Suprapubic skin (tissue), 4 donors: ENCODE results near the gene PXT1. TPM values are rescaled to one million over a fixed set of nuclear protein-coding genes. Genes with fewer than 3 reads are reported as not detected.
A peak's percentile ranks its signal among the peaks of the same experiment; 100 is the strongest.

Experiments
- DNase-seq, 2 donors: peaks; one replicate each; pipeline ENCODE4 v3.0.0-alpha.2; 2019; ENCODE audit warnings: low spot score in 2 of 2
- H3K27ac ChIP-seq: fragments of 200-600 bp; sonication (generic); one replicate; pipeline ENCODE4 v1.5.1; 2019
- H3K27me3 ChIP-seq: fragments of 200-600 bp; sonication (generic); one replicate; pipeline ENCODE4 v1.5.1; 2019
- H3K36me3 ChIP-seq: fragments of 200-600 bp; sonication (generic); one replicate; pipeline ENCODE4 v1.5.1; 2019
- H3K4me1 ChIP-seq: fragments of 200-600 bp; sonication (generic); one replicate; pipeline ENCODE4 v1.5.1; 2019
- H3K4me3 ChIP-seq: fragments of 200-600 bp; sonication (generic); one replicate; pipeline ENCODE4 v1.5.1; 2019; ENCODE audit warnings: mild to moderate bottlenecking
- H3K9me3 ChIP-seq: fragments of 200-600 bp; sonication (generic); one replicate; pipeline ENCODE4 v1.5.1; 2019
- CTCF ChIP-seq, 2 donors: fragments of 200-600 bp in 1 of 2; fragments of 450-650 bp in 1 of 2; sonication (generic) in 1 of 2; IDR thresholded peaks; one replicate each; pipeline ENCODE4 v1.5.1; 2016 to 2019; ENCODE audit warnings: antibody characterized with exemption in 2 of 2, mild to moderate bottlenecking in 1 of 2, moderate library complexity in 1 of 2
- EP300 ChIP-seq: sonication (generic); formaldehyde crosslinking; IDR thresholded peaks from one replicate; pipeline ENCODE4 v1.6.1; 2017; ENCODE audit warnings: antibody characterized with exemption
- POLR2A ChIP-seq, 2 donors: fragments of 450-650 bp; IDR thresholded peaks; one replicate each; pipeline ENCODE4 v1.6.1; 2017; ENCODE audit warnings: antibody characterized with exemption in 2 of 2, mild to moderate bottlenecking in 2 of 2, moderate library complexity in 2 of 2
- POLR2AphosphoS5 ChIP-seq, 3 donors: sonication (generic); formaldehyde crosslinking; IDR thresholded peaks; one replicate each; pipeline ENCODE4 v1.6.1; 2017; ENCODE audit warnings: antibody characterized with exemption in 3 of 3
- WGBS: methylation state at CpG from one replicate; pipeline ENCODE4 v1.1.5; 2018; 5-methylcytosine and 5-hydroxymethylcytosine counted together
- total RNA-seq, 4 donors: library from RNA; depleted of rRNA; stranded (reverse); fragments of >200 nt; gene quantifications; one replicate each; pipeline ENCODE4 v1.1.0, GENCODE V29; 2016

The PXT1 gene
- total RNA-seq, 4 donors from 2014 or later = not detected

DNA sequence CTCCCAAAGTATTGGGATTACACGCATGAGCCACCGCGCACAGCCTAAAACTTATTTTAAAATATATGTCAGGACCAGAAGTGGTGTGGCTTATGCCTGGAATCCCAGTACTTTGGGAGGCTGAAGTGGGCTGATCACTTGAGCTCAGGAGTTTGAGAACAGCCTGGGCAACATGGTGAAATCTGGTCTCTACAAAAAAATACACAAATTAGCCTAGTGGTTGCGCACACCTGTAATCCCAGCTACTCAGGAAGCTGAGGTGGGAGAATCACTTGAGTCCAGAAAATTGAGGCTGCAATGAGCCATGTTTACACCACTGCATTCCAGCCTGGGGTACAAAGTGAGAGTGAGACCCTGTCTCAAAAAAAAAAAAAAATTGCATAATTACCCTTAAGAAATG lies 13.7 kb downstream of the PXT1 start:
- Histone ChIP-seq H3K27me3 (no peaks in the 10 kb centered on the region), H3K27ac (no peak overlapping the region), H3K4me1 (no peaks in the 10 kb centered on the region), H3K36me3 (no peaks in the 10 kb centered on the region), H3K9me3 (no peaks in the 10 kb centered on the region), H3K4me3 (no peak overlapping the region)
- 65% methylated on average over 4 of the region's 4 CpGs for WGBS
- DNase-seq = no peak
- TF ChIP-seq CTCF (IDR thresholded peaks at IDR 0.05) = no peak
- no peak for TF ChIP-seq EP300
- no peak for TF ChIP-seq POLR2A (IDR thresholded peaks at IDR 0.05)
- no peak for TF ChIP-seq POLR2AphosphoS5 (IDR thresholded peaks at IDR 0.05)

GRCh38 chr6:36426622-36427021 lies 16.0 kb downstream of the PXT1 start:
- 82% methylated on average over 3 of the region's 3 CpGs for WGBS
- TF ChIP-seq POLR2AphosphoS5 (IDR thresholded peaks at IDR 0.05) (no peak), EP300 (no peak), POLR2A (IDR thresholded peaks at IDR 0.05) (no peak), CTCF (IDR thresholded peaks at IDR 0.05) (no peak)
- H3K9me3 ChIP-seq = no peaks in the 10 kb centered on the region
- DNase-seq = no peak
- peaks cover 11% of the 10 kb centered on the region for H3K4me1 ChIP-seq
- no peak overlapping the region for H3K27ac ChIP-seq
- H3K27me3 ChIP-seq = no peaks in the 10 kb centered on the region
- no peaks in the 10 kb centered on the region for H3K36me3 ChIP-seq
- H3K4me3 ChIP-seq = no peak overlapping the region

GRCh38 chr6:36423101-36423824 lies 19.4 kb downstream of the PXT1 start:
- WGBS = 3% methylated on average over 22 of the region's 51 CpGs
- H3K4me1 ChIP-seq = peaks cover 27% of the 10 kb centered on the region
- peak; percentile 98 to 99 for DNase-seq

GRCh38 chr6:36422714-36423100 lies 19.9 kb downstream of the PXT1 start:
- H3K4me3 ChIP-seq = peak overlapping the region; percentile 62

More at GRCh38 chr6:36423101-36423824, 19.4 kb downstream of the PXT1 start:
- peak overlapping the region; percentile 62 for H3K4me3 ChIP-seq
- peak overlapping the region; percentile 90 for H3K27ac ChIP-seq
- H3K27me3 ChIP-seq = no peaks in the 10 kb centered on the region
- no peaks in the 10 kb centered on the region for H3K9me3 ChIP-seq
- no peaks in the 10 kb centered on the region for H3K36me3 ChIP-seq
- TF ChIP-seq CTCF (IDR thresholded peaks at IDR 0.05) (peak; percentile 47 to 56), POLR2A (IDR thresholded peaks at IDR 0.05) (peak in 1 of 2 donors; percentile 37), EP300 (no peak), POLR2AphosphoS5 (IDR thresholded peaks at IDR 0.05) (peak; percentile 29 to 93 (median 87))

More at GRCh38 chr6:36422714-36423100, 19.9 kb downstream of the PXT1 start:
- Histone ChIP-seq H3K9me3 (no peaks in the 10 kb centered on the region), H3K36me3 (no peaks in the 10 kb centered on the region), H3K27me3 (no peaks in the 10 kb centered on the region), H3K4me1 (peaks cover 27% of the 10 kb centered on the region), H3K27ac (peak overlapping the region; percentile 90)
- no peak for DNase-seq
- no peak for TF ChIP-seq CTCF (IDR thresholded peaks at IDR 0.05)
- no peak for TF ChIP-seq EP300
- TF ChIP-seq POLR2A (IDR thresholded peaks at IDR 0.05) = no peak
- no peak for TF ChIP-seq POLR2AphosphoS5 (IDR thresholded peaks at IDR 0.05)
- WGBS = 11% methylated on average over 4 of the region's 4 CpGs
